ENCODE results near the gene GMDS. TPM values are rescaled to one million over a fixed set of nuclear protein-coding genes. Genes with fewer than 3 reads are reported as not detected.

GMDS gene
- total RNA-seq, 2 donors from 2014 or later, result 25.4 to 29.5 TPM

DNA sequence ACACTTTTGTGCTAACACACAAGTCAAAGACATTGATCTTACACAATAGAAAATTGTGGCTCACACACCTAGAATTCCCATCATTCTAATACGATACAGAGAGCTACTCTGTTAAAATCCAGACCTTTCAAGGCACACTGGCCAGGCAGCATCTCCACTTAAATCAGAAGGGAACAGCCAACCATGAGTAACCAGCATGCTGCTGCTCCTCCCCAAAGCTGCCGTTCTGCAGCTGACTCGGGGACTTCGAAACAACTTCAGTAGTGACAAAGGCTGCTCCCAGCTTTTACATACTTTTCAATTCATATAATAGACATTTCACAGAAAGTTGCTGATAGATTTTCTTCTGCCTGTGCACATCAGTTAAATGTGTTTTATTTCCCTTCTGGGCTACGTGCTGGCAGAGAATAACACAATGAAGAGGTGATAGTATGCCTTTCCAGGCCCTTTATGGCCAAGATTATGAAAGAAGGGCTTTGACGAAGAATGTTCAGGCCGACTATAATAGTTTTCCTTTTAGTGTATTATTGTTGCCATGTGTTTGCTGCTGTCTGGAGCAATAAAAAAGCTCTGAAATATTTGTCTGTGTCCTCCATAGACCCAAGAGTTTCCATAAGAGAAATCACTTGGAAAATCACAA lies 159.0 kb downstream of the GMDS start:
- no peaks in the 10 kb centered on the region for H3K36me3 Mint-ChIP-seq (ENCODE audit: low read depth)
- no peaks in the 10 kb centered on the region for H3K9me3 ChIP-seq (ENCODE audit: control insufficient read depth, low read length)
- peaks cover 23% of the 10 kb centered on the region for H3K27me3 ChIP-seq (ENCODE audit: control insufficient read depth, insufficient read depth, low read length, poor library complexity, severe bottlenecking)
- peaks cover 3% of the 10 kb centered on the region for H3K4me1 Mint-ChIP-seq
- no peak overlapping the region for H3K4me3 Mint-ChIP-seq
- no peak overlapping the region for H3K4me3 ChIP-seq (ENCODE audit: low read length)
- no peaks in the 10 kb centered on the region for H3K36me3 ChIP-seq (ENCODE audit: control insufficient read depth, insufficient read depth, low read length)
- no peak overlapping the region for H3K27ac ChIP-seq (ENCODE audit: low read depth, low read length)
- H3K9ac ChIP-seq (ENCODE audit: extremely low read depth, low read length, poor library complexity, severe bottlenecking), result no peak overlapping the region
- 87 to 93% methylated on average over 5 to 7 of the region's 7 CpGs for WGBS, 2 experiments (ENCODE audit: insufficient coverage in 1 of 2, insufficient read length in 1 of 2)
- no peaks in the 10 kb centered on the region for H3K9me3 Mint-ChIP-seq
- DNase-seq, result no peak
- H3K27ac Mint-ChIP-seq, result no peak overlapping the region
- no peaks in the 10 kb centered on the region for H3K4me1 ChIP-seq (ENCODE audit: control insufficient read depth, insufficient read depth, low read length)
- H3K27me3 Mint-ChIP-seq (ENCODE audit: insufficient read depth), result peaks cover 8% of the 10 kb centered on the region
- no peak for TF ChIP-seq CTCF (conservative IDR thresholded peaks at IDR 0.05)

GRCh38 chr6:2085657-2086056 lies 159.7 kb downstream of the GMDS start:
- Histone ChIP-seq H3K9ac (ENCODE audit: extremely low read depth, low read length, poor library complexity, severe bottlenecking) (no peak overlapping the region), H3K27me3 (ENCODE audit: control insufficient read depth, insufficient read depth, low read length, poor library complexity, severe bottlenecking) (peaks cover 29% of the 10 kb centered on the region), H3K4me1 (ENCODE audit: control insufficient read depth, insufficient read depth, low read length) (no peaks in the 10 kb centered on the region), H3K27ac (ENCODE audit: low read depth, low read length) (no peak overlapping the region), H3K9me3 (ENCODE audit: control insufficient read depth, low read length) (no peaks in the 10 kb centered on the region), H3K36me3 (ENCODE audit: control insufficient read depth, insufficient read depth, low read length) (no peaks in the 10 kb centered on the region), H3K4me3 (ENCODE audit: low read length) (no peak overlapping the region)
- DNase-seq, result no peak
- no peak overlapping the region for H3K27ac Mint-ChIP-seq
- peaks cover 8% of the 10 kb centered on the region for H3K27me3 Mint-ChIP-seq (ENCODE audit: insufficient read depth)
- WGBS, 2 experiments (ENCODE audit: insufficient coverage in 1 of 2, insufficient read length in 1 of 2), result 76 to 93% methylated on average over 4 of the region's 4 CpGs
- peaks cover 3% of the 10 kb centered on the region for H3K4me1 Mint-ChIP-seq
- no peaks in the 10 kb centered on the region for H3K9me3 Mint-ChIP-seq
- no peak for TF ChIP-seq CTCF (conservative IDR thresholded peaks at IDR 0.05)
- H3K4me3 Mint-ChIP-seq, result no peak overlapping the region
- H3K36me3 Mint-ChIP-seq (ENCODE audit: low read depth), result no peaks in the 10 kb centered on the region

- no peak overlapping the region for H3K27ac Mint-ChIP-seq
- peaks cover 10% of the 10 kb centered on the region for H3K27me3 Mint-ChIP-seq (ENCODE audit: insufficient read depth)
- H3K4me1 Mint-ChIP-seq, result peaks cover 3% of the 10 kb centered on the region
- Histone ChIP-seq H3K27ac (ENCODE audit: low read depth, low read length) (no peak overlapping the region), H3K27me3 (ENCODE audit: control insufficient read depth, insufficient read depth, low read length, poor library complexity, severe bottlenecking) (peaks cover 27% of the 10 kb centered on the region), H3K4me1 (ENCODE audit: control insufficient read depth, insufficient read depth, low read length) (no peaks in the 10 kb centered on the region), H3K36me3 (ENCODE audit: control insufficient read depth, insufficient read depth, low read length) (no peaks in the 10 kb centered on the region), H3K9me3 (ENCODE audit: control insufficient read depth, low read length) (no peaks in the 10 kb centered on the region), H3K4me3 (ENCODE audit: low read length) (no peak overlapping the region), H3K9ac (ENCODE audit: extremely low read depth, low read length, poor library complexity, severe bottlenecking) (no peak overlapping the region)
- H3K4me3 Mint-ChIP-seq, result no peak overlapping the region
- 88 to 92% methylated on average over 5 to 9 of the region's 9 CpGs for WGBS, 2 experiments (ENCODE audit: insufficient coverage in 1 of 2, insufficient read length in 1 of 2)
- DNase-seq, result no peak
- no peaks in the 10 kb centered on the region for H3K36me3 Mint-ChIP-seq (ENCODE audit: low read depth)
- TF ChIP-seq CTCF (conservative IDR thresholded peaks at IDR 0.05), result no peak
- H3K9me3 Mint-ChIP-seq, result no peaks in the 10 kb centered on the region
Observed at GRCh38 chr6:2081155-2082138, 164.0 kb downstream of the GMDS start.

All from endodermal cell (in vitro differentiated cells).